GM19023 (cell line): Measurements from ENCODE around the gene TSPAN1.
A peak's percentile ranks its signal among the peaks of the same experiment; 100 is the strongest.

Experiments
- ATAC-seq: cut with Tn5 transposase; IDR thresholded peaks from one replicate; pipeline ENCODE4 v1.9.1; 2021; ENCODE audit warnings: mild to moderate bottlenecking, moderate library complexity; ENCODE audit not compliant: unreplicated experiment

TSPAN1 gene

GRCh38 chr1:46159516-46159915 is 15.4 kb upstream of the TSPAN1 start:
- ATAC-seq: no peak

- ATAC-seq: no peak
Observed at GRCh38 chr1:46160212-46160611, 14.7 kb upstream of the TSPAN1 start.

- ATAC-seq: no peak
Observed at GRCh38 chr1:46166521-46167462, 8.1 kb upstream of the TSPAN1 start.

- no peak for ATAC-seq
Observed at GRCh38 chr1:46168477-46168876, 6.4 kb upstream of the TSPAN1 start.

- ATAC-seq: no peak
Observed at GRCh38 chr1:46169811-46170454, 5.0 kb upstream of the TSPAN1 start.

- ATAC-seq: no peak
Observed at GRCh38 chr1:46171351-46171750, 3.5 kb upstream of the TSPAN1 start.

DNA sequence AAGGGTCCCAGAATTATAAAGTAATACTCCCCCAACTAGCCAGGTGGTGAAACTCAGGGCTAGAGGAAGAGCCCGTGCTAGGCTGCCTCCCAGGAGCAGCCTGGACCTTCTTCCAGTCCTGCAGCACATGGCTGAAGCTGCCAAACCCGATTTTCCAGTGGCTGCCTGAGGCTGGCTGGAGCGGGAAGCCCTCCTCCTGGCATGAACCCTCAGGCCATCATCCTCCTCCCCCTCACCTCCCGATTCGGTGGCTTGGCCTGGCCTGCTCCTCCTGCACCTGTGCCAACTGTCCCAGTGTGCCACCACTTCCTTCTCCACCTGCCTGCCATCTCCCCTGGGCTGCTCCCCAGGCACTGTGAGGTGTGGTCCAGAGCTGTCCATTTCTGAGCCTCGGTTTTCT is 3.0 kb upstream of the TSPAN1 start:
- no peak for ATAC-seq

DNA sequence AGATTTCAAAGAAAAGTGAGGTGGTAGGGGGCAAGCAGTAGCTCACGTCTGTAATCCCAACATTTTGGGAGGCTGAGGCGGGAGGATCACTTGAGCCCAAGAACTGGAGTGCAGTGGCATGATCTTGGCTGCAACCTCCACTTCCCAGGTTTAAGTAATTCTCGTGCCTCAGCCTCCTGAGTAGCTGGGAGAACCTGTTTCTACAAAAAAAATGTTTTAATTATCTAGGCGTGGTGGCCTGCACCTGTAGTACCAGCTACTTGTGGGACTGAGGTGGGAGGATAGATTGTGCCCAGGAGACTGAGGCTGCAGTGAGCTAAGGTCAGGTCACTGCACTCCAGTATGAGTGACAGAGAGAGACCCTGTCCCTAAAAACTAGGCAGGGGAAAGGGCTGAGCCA is 2.6 kb upstream of the TSPAN1 start:
- ATAC-seq: no peak

GRCh38 chr1:46173361-46173856 is 1.5 kb upstream of the TSPAN1 start:
- ATAC-seq: no peak

- ATAC-seq: no peak
Observed at GRCh38 chr1:46175243-46175642, 356 bp downstream of the TSPAN1 start.

DNA sequence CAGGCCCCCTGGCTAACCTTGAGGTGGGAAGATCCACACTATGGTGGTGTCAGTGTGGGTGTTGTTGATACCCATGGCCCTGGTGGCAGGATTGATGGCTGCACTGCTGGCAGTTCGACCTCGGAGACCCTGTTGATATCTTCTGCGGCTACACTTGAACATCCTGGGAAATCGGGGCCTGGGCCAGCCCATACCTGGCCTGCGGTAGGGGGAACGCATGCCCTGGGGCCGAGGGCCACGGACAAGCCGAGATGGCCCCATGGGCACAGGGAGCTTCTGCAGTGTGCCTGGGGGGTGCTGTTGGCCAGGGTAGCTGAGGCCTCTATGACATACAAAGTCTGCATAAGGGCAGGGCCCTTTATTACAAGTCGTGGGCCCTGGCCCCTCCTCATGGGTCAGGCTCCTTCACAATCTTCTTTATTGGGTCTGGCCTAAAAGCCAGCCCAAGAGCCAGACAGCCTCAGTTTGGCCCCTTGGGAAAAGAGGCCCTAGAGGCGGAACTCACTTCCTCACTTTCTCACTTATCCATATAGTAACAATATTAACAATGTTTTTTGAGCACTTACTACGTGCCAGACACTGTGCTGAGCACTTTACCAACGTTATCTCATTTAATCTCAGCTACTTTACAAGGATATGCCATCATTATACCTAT is 1.5 kb downstream of the TSPAN1 start, which contains the start of gene P3R3URF:
Gene P3R3URF, minus strand, starts transcription at position 278 of the 655 bp plus-strand sequence. Its CDS starts 17 bp downstream, at position 261.
- no peak for ATAC-seq

DNA sequence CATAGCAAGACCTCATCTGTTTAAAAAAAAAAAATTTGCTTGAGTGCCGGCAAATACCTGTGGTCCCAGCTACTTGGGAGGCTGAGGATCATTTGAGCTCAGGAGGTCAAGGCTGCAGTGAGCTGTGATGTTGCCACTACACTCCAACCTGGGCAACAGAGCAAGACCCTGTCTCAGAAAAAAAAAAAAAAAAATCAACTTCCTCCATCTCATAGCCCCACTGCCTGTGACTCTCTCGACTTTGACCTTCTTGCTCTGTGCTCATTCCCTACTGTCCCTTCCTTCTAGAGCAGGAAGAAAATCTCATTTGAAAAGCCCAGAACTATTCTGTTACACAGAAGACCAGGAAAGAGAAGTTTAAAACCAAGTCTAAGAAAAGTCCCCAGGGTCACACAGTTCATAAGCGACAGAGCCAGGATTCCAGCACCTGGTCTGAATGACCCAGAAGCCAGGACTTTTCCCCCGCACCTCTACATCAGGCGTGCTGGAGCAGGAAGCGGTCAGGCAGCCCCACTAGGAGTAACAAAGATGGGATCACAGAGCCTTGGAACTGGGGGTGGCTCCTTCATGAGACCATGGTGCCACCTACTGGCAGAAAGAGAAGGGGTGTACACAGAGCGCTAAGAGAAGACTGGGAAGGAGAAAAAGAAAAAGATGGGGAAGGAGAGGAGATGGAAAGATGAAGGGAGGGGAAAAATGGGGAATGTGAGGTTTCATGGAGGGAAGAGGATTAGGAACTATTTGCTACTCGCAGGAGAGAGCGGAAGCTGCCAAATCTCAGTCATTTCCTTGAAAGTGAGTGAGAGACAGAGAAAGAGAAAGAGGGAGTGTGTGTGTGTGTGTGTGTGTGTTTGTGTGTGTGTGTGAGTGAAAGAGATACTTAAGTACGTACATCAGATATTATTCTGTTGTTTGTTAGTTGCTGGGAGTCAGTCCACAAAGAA is 4.5 kb downstream of the TSPAN1 start:
- no peak for ATAC-seq

GRCh38 chr1:46180082-46180616 is 5.3 kb downstream of the TSPAN1 start:
- no peak for ATAC-seq

- no peak for ATAC-seq
Observed at GRCh38 chr1:46181343-46182260, 6.7 kb downstream of the TSPAN1 start.

GRCh38 chr1:46183079-46183847 is 8.4 kb downstream of the TSPAN1 start:
- no peak for ATAC-seq

GRCh38 chr1:46183926-46184557 is 9.2 kb downstream of the TSPAN1 start:
- ATAC-seq: peak; percentile 50

DNA sequence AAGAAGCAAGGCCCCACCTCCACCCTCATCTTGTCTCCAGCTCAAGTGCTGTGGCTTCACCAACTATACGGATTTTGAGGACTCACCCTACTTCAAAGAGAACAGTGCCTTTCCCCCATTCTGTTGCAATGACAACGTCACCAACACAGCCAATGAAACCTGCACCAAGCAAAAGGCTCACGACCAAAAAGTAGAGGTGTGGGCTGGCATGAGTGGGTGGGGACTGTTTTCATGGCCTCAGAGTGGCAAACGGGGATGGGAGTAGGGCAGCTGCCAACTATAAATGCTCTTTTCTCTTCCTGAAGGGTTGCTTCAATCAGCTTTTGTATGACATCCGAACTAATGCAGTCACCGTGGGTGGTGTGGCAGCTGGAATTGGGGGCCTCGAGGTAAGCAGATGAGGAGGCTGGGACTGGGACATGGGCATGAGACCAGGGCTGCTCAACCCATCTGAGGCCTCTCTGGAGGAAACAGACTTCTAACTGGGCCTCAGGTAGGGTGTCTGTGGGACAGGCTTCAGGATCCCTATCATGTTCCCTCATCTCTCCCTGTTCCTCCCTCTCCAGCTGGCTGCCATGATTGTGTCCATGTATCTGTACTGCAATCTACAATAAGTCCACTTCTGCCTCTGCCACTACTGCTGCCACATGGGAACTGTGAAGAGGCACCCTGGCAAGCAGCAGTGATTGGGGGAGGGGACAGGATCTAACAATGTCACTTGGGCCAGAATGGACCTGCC is 10.2 kb downstream of the TSPAN1 start:
- no peak for ATAC-seq
